Activated naive CD8-positive, alpha-beta T cell treated with anti-CD3 and anti-CD28 coated beads for 36 hours (primary cell): ENCODE data around the gene MIGA2. TPM values are rescaled to one million over a fixed set of nuclear protein-coding genes. Genes with fewer than 3 reads are reported as not detected.
A peak's percentile ranks its signal among the peaks of the same experiment; 100 is the strongest.
"Not testable (repeated sequence)": the region's sequence is repeated elsewhere in the genome, so short reads cannot be mapped to it uniquely, and the experiment has no call there.

Source experiments
- DNase-seq: peaks from one replicate; pipeline ENCODE4 v3.0.0; 2021
- H3K27ac Mint-ChIP-seq: one replicate; pipeline ENCODE4 v1.8.0; 2022; ENCODE audit warnings: mild to moderate bottlenecking, moderate library complexity, mixed read lengths
- H3K27me3 Mint-ChIP-seq: one replicate; pipeline ENCODE4 v1.8.0; 2022; ENCODE audit warnings: mild to moderate bottlenecking, mixed read lengths
- H3K36me3 Mint-ChIP-seq: one replicate; pipeline ENCODE4 v1.8.0; 2021; ENCODE audit warnings: mild to moderate bottlenecking, mixed read lengths
- H3K4me1 Mint-ChIP-seq: one replicate; pipeline ENCODE4 v1.8.0; 2021; ENCODE audit warnings: mixed read lengths
- H3K4me3 Mint-ChIP-seq: one replicate; pipeline ENCODE4 v1.8.0; 2022; ENCODE audit warnings: mild to moderate bottlenecking, moderate library complexity, mixed read lengths
- H3K9me3 Mint-ChIP-seq: one replicate; pipeline ENCODE4 v1.8.0; 2022; ENCODE audit warnings: mixed read lengths
- total RNA-seq, 2 experiments: library from RNA; stranded (reverse); gene quantifications; one replicate each; pipeline ENCODE4 v1.2.3, GENCODE V29; 2021

MIGA2 gene
- total RNA-seq, 2 experiments from 2014 or later = 26.2 to 29.0 TPM

- no peaks in the 10 kb centered on the region for H3K36me3 Mint-ChIP-seq
These were observed 67.6 kb downstream of the MIGA2 start for GRCh38 chr9:129104051-129104450.

GRCh38 chr9:129105857-129106694 is 69.7 kb downstream of the MIGA2 start:
- H3K36me3 Mint-ChIP-seq = no peaks in the 10 kb centered on the region
- H3K9me3 Mint-ChIP-seq = no peaks in the 10 kb centered on the region
- no peaks in the 10 kb centered on the region for H3K27me3 Mint-ChIP-seq
- peaks cover 10% of the 10 kb centered on the region for H3K4me1 Mint-ChIP-seq
- H3K27ac Mint-ChIP-seq = no peak overlapping the region
- no peak overlapping the region for H3K4me3 Mint-ChIP-seq
- no peak for DNase-seq

More at GRCh38 chr9:129104051-129104450, 67.6 kb downstream of the MIGA2 start:
- H3K9me3 Mint-ChIP-seq = no peaks in the 10 kb centered on the region
- no peak overlapping the region for H3K27ac Mint-ChIP-seq
- H3K27me3 Mint-ChIP-seq = no peaks in the 10 kb centered on the region
- H3K4me1 Mint-ChIP-seq = no peaks in the 10 kb centered on the region
- no peak for DNase-seq
- H3K4me3 Mint-ChIP-seq = no peak overlapping the region

GRCh38 chr9:129107651-129108050 is 71.2 kb downstream of the MIGA2 start:
- Mint-ChIP-seq H3K27ac (no peak overlapping the region), H3K4me1 (peaks cover 13% of the 10 kb centered on the region), H3K9me3 (no peaks in the 10 kb centered on the region), H3K36me3 (no peaks in the 10 kb centered on the region), H3K27me3 (no peaks in the 10 kb centered on the region), H3K4me3 (no peak overlapping the region)
- DNase-seq = no peak

DNA sequence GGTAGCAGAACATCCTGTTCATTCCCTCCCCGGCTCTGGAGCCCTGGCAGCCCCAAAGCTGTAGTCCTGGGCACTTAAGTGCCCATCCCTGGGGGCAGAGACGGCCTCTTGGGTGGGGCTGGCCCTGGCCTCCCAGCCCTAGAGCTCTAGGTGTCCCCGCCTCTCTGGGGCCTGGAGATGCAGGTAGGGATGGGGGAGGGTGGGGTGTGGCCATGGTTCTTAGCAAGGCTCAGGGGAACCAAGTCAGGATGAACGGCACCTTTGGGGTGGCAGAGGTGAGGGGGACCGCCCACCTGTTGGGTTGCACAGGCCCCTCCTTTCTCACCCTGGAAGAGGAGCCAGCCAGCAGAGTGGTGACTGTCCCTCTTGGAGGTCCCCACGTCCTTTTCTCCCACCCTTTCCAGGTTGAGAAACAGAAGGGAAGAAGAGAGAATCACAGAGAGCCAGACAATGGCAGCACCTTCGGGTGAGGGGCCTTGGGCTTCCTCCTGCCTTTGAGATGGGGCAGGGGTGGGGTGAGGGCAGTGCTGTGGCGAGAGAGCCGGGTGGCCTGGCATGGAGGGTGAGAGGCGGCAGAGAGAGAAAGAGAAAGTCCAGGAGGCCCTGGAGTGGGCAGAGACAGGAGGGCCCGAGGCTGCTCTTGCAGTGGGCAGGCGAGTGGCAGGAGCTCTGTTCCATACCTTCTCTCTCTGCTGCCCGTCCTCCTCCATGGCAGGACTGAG is 71.8 kb downstream of the MIGA2 start:
- H3K27me3 Mint-ChIP-seq = no peaks in the 10 kb centered on the region
- H3K9me3 Mint-ChIP-seq = no peaks in the 10 kb centered on the region
- no peak overlapping the region for H3K27ac Mint-ChIP-seq
- no peaks in the 10 kb centered on the region for H3K36me3 Mint-ChIP-seq
- peaks cover 14% of the 10 kb centered on the region for H3K4me1 Mint-ChIP-seq
- H3K4me3 Mint-ChIP-seq = peak overlapping the region; percentile 8
- DNase-seq = no peak

- Mint-ChIP-seq H3K27ac (no peak overlapping the region), H3K9me3 (no peaks in the 10 kb centered on the region), H3K36me3 (no peaks in the 10 kb centered on the region), H3K4me1 (peaks cover 21% of the 10 kb centered on the region), H3K27me3 (no peaks in the 10 kb centered on the region), H3K4me3 (peak overlapping the region; percentile 67)
- DNase-seq = no peak
These were observed 72.5 kb downstream of the MIGA2 start for GRCh38 chr9:129108805-129109536.

- no peaks in the 10 kb centered on the region for H3K27me3 Mint-ChIP-seq
- H3K4me1 Mint-ChIP-seq = peaks cover 24% of the 10 kb centered on the region
- H3K36me3 Mint-ChIP-seq = no peaks in the 10 kb centered on the region
- no peak overlapping the region for H3K27ac Mint-ChIP-seq
- no peaks in the 10 kb centered on the region for H3K9me3 Mint-ChIP-seq
- DNase-seq = no peak
- peak overlapping the region; percentile 67 for H3K4me3 Mint-ChIP-seq
These were observed 73.1 kb downstream of the MIGA2 start for GRCh38 chr9:129109537-129109903.

- H3K4me3 Mint-ChIP-seq = peak overlapping the region; percentile 95
- no peaks in the 10 kb centered on the region for H3K27me3 Mint-ChIP-seq
- no peak for DNase-seq
- no peak overlapping the region for H3K27ac Mint-ChIP-seq
- H3K4me1 Mint-ChIP-seq = peaks cover 30% of the 10 kb centered on the region
- H3K36me3 Mint-ChIP-seq = no peaks in the 10 kb centered on the region
- no peaks in the 10 kb centered on the region for H3K9me3 Mint-ChIP-seq
These were observed 73.7 kb downstream of the MIGA2 start for GRCh38 chr9:129109952-129110739.

DNA sequence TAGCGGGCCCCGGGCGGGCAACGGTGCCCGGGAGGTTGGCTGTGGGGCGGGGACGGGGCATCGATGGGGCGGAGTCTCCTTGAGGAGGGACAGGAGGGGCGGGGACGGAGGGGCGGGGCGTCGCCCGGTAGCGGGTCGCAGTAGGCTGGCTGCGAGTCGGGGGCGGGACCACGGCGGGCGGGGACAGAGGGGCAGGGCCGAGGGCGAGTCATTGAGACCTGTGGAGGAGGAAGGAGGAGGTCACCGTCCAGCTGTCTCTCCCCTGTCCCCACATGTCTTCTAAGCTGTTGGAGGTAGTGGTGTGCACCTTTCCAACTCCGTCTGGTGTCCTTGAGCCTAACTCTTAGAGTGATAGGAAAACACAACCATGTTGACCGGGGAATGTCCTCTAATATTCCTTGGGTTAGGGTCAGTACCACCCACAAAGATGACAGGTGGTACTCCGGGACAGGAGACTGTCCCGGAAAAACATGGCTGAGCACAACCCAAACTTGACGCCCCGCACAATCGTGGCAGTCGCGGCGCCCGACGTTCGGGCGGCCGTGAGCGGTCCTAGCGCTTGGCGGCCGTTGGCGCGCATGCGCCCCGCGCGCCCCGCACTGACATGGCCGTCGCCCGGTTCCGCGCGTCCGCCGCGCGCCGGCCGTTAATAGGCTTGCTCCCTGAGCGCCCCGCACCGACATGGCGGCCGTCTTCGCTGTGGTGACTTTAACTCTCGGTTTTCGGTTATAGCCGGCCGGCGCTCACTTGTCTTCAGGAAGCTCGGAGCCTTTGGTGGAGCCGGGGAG is 74.5 kb downstream of the MIGA2 start, which contains the start of the genes CRAT and PTPA:
CRAT (minus strand) TSS at position 54 of the 788 bp plus-strand sequence. CDS start 284 bp downstream, outside the sequence.
PTPA (plus strand) TSS at position 676 of the 788 bp plus-strand sequence. CDS start 186 bp downstream, outside the sequence.
- H3K36me3 Mint-ChIP-seq = no peaks in the 10 kb centered on the region
- peak within 1 kb of the TSS; percentile 95 for H3K4me3 Mint-ChIP-seq
- H3K4me1 Mint-ChIP-seq = peaks cover 33% of the 10 kb centered on the region
- peak within 1 kb of the TSS; percentile 93 for H3K27ac Mint-ChIP-seq
- H3K9me3 Mint-ChIP-seq = no peaks in the 10 kb centered on the region
- peak; percentile 95 for DNase-seq
- H3K27me3 Mint-ChIP-seq = no peaks in the 10 kb centered on the region

DNA sequence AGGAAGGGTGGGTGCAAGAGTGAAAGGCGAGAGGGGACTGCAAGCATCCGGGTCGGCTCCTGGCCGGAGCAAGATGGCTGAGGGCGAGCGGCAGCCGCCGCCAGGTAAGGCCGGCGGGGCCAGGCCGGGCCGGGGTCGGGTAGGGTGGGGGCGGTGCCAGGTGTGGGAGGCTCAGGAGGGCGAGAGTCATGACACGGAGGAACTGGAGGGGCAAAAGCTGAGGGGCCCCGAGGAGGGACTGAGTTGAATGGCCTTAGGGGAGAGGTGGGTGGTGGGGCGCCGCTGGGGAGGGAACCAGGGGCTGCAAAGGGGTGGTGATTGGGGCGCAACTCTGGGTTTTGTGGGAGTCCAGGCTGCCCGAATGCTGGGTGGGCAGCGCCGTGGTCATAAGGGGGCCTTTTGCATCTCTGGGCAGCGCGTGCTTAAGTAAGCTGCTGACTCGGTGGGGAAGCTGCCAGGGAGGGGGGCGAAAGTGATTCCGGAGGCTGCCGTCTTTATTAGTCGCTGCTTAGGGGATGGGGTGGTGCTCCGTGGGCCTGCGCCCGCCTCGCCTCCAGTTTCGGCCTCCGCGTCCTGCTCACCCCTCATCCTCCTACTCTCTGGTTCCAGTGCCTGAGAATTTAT is 75.2 kb downstream of the MIGA2 start:
- Mint-ChIP-seq H3K27ac (peak overlapping the region; percentile 93), H3K9me3 (no peaks in the 10 kb centered on the region), H3K27me3 (no peaks in the 10 kb centered on the region), H3K4me3 (peak overlapping the region; percentile 95), H3K4me1 (peaks cover 33% of the 10 kb centered on the region), H3K36me3 (no peaks in the 10 kb centered on the region)
- peak; percentile 40 for DNase-seq

DNA sequence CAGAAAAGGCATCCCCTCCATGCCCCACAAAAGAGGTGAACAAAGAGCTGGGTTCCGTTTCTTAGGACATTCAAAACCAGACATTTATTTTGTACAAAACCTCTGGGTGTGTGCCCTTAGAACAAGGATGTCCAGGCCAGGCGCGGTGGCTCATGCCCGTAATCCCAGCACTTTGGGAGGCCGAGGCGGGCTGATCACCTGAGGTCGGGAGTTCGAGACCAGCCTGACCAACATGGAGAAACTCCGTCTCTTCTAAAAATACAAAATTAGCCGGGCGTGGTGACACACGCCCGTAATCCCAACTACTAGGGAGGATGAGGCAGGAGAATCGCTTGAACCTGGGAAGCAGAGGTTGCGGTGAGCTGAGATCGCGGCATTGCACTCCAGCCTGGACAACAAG is 76.1 kb downstream of the MIGA2 start:
- not testable (repeated sequence) for H3K36me3 Mint-ChIP-seq, H3K9me3 Mint-ChIP-seq, H3K27ac Mint-ChIP-seq, H3K27me3 Mint-ChIP-seq, DNase-seq
- peaks cover 33% of the 10 kb centered on the region for H3K4me1 Mint-ChIP-seq
- H3K4me3 Mint-ChIP-seq = peak overlapping the region; percentile 95

DNA sequence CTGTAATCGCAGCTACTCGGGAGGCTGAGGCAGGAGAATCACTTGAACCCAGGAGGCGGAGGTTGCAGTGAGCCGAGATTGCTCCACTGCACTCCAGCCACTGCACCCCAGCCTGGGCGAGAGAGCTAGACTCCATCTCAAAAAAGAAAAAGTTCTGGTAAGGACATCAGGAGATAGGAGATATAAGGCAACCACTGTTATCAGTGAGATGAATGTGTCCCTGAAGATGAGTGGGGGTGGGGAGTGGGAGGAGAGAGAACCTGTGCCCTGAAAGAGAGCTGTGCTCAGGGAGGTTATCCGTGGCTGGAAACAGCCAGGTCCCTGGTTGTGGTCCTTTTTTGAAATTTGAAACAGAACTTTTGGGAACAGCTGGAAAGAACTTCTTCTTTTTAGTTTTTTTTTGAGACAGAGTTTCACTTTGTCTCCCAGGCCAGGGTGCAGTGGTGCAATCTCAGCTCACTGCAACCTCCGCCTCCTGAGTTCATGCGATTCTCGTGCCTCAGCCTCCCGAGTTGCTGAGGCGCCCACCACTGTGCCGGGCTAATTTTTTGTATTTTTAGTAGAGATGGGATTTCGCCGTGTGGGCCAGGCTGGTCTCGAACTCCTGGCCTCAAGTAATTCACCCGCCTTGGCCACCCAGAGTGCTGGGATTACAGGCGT is 77.3 kb downstream of the MIGA2 start:
- H3K4me3 Mint-ChIP-seq = no peak overlapping the region

GRCh38 chr9:129118799-129119198 is 82.4 kb downstream of the MIGA2 start:
- no peaks in the 10 kb centered on the region for H3K9me3 Mint-ChIP-seq
- peaks cover 13% of the 10 kb centered on the region for H3K4me1 Mint-ChIP-seq
- no peaks in the 10 kb centered on the region for H3K27me3 Mint-ChIP-seq

More for the DNA sequence above, 77.3 kb downstream of the MIGA2 start:
- H3K9me3 Mint-ChIP-seq = no peaks in the 10 kb centered on the region
- H3K27me3 Mint-ChIP-seq = no peaks in the 10 kb centered on the region
- DNase-seq = no peak
- H3K36me3 Mint-ChIP-seq = peaks cover 3% of the 10 kb centered on the region
- no peak overlapping the region for H3K27ac Mint-ChIP-seq
- H3K4me1 Mint-ChIP-seq = peaks cover 33% of the 10 kb centered on the region

DNA sequence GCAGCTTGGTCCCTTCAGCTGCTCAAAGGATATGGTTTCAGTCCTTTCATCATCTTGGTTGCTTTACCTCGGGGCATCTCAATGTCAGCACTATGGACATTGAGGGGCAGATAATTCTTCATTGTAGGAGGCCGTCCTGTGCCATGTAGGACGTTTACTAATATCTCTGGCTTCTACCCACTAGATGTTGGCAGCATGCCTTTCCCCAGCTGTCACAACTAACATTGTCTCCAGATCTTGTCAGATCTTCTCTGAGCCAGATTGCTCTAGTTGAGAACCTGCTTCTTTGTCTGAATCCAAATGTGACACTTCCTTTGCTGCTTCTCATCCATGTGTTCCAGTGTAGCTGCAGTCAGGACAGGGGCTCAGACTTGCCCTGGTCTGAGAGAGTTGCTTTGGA is 85.1 kb downstream of the MIGA2 start:
- peaks cover 9% of the 10 kb centered on the region for H3K36me3 Mint-ChIP-seq
- H3K4me3 Mint-ChIP-seq = no peak overlapping the region
- H3K9me3 Mint-ChIP-seq = no peaks in the 10 kb centered on the region
- no peaks in the 10 kb centered on the region for H3K27me3 Mint-ChIP-seq
- no peak for DNase-seq
- H3K27ac Mint-ChIP-seq = no peak overlapping the region
- H3K4me1 Mint-ChIP-seq = no peaks in the 10 kb centered on the region

More at GRCh38 chr9:129118799-129119198, 82.4 kb downstream of the MIGA2 start:
- Mint-ChIP-seq H3K27ac (no peak overlapping the region), H3K4me3 (no peak overlapping the region), H3K36me3 (peaks cover 9% of the 10 kb centered on the region)
- no peak for DNase-seq
